Chondrocyte (in vitro differentiated cells): ENCODE results near the gene PIP5K1B. TPM values are rescaled to one million over a fixed set of nuclear protein-coding genes. Genes with fewer than 3 reads are reported as not detected.
A peak's percentile ranks its signal among the peaks of the same experiment; 100 is the strongest.

ENCODE experiments used
- DNase-seq: peaks from one replicate; pipeline ENCODE4 v3.0.0; 2021; ENCODE audit warnings: mixed read lengths, low spot score
- H3K27ac Mint-ChIP-seq: one replicate; pipeline ENCODE4 v1.8.0; 2021; ENCODE audit warnings: mild to moderate bottlenecking, moderate library complexity, mixed read lengths; ENCODE audit not compliant: unreplicated experiment
- H3K27me3 Mint-ChIP-seq: 2 replicates; pipeline ENCODE4 v1.8.0; 2021; ENCODE audit warnings: low read depth, mixed read lengths
- H3K36me3 Mint-ChIP-seq: 2 replicates; pipeline ENCODE4 v1.8.0; 2021; ENCODE audit warnings: low read depth, mixed read lengths
- H3K4me1 Mint-ChIP-seq: 2 replicates; pipeline ENCODE4 v1.8.0; 2021; ENCODE audit warnings: low read depth, mild to moderate bottlenecking, mixed read lengths
- H3K4me3 Mint-ChIP-seq: one replicate; pipeline ENCODE4 v1.8.0; 2021; ENCODE audit warnings: mild to moderate bottlenecking, moderate library complexity, mixed read lengths; ENCODE audit not compliant: unreplicated experiment
- H3K9me3 Mint-ChIP-seq: 2 replicates; pipeline ENCODE4 v1.8.0; 2021; ENCODE audit warnings: low read depth, mixed read lengths
- total RNA-seq: library from RNA; stranded (reverse); gene quantifications from 3 replicates; pipeline ENCODE4 v1.2.1, GENCODE V29; 2021
- TF ChIP-seq, protein P1 (sequence below): fragments of 200-600 bp; sonication (generic); IDR thresholded peaks from 2 replicates; pipeline ENCODE4 v1.5.0; 2021; ENCODE audit warnings: antibody characterized with exemption, mild to moderate bottlenecking, moderate library complexity

Gene PIP5K1B
- total RNA-seq, 1 donor from 2014 or later = not detected

DNA sequence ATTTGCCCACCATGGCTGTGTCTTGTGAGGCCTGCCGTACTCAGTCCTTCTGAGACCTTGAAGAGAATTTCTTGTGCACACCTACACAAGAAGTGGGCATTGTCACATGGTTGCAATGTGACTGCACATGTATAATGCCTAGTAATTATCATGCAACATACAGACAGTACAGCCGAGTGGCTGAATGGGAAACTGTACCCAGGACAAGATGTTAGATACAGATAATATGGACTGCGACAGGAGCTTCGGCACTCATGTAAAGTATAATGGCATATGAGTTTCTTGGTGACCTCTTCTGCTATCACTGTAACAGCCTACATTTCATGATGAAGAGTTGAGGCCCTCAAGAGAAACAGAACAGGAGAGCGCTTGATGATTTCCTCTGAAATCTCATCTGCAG is 313.7 kb downstream of the PIP5K1B start:
- Mint-ChIP-seq H3K4me1 (no peaks in the 10 kb centered on the region), H3K27ac (no peak overlapping the region)

DNA sequence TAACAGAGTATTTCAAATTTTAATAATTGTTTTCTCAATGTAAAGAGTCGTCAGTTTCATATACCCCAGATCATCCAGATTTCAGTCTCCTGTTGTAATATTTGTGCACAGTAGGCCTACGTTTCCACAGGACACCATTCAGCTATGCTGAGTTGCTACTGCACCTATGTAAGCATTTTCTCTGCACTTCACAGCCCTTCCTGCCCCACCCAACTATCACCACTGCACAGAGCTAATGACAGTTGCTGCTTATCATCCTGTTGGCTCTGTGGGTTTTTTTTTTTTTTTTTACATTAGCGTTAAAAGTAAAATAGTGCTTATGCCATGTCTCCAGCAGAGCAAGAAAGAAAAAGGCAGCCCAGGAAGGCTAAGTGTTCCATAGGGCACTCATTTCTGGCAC is 314.8 kb downstream of the PIP5K1B start:
- H3K36me3 Mint-ChIP-seq = peaks cover 2% of the 10 kb centered on the region
- H3K9me3 Mint-ChIP-seq = no peaks in the 10 kb centered on the region
- DNase-seq = no peak
- H3K27ac Mint-ChIP-seq = no peak overlapping the region
- TF ChIP-seq, protein P1, sequence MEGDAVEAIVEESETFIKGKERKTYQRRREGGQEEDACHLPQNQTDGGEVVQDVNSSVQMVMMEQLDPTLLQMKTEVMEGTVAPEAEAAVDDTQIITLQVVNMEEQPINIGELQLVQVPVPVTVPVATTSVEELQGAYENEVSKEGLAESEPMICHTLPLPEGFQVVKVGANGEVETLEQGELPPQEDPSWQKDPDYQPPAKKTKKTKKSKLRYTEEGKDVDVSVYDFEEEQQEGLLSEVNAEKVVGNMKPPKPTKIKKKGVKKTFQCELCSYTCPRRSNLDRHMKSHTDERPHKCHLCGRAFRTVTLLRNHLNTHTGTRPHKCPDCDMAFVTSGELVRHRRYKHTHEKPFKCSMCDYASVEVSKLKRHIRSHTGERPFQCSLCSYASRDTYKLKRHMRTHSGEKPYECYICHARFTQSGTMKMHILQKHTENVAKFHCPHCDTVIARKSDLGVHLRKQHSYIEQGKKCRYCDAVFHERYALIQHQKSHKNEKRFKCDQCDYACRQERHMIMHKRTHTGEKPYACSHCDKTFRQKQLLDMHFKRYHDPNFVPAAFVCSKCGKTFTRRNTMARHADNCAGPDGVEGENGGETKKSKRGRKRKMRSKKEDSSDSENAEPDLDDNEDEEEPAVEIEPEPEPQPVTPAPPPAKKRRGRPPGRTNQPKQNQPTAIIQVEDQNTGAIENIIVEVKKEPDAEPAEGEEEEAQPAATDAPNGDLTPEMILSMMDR = no peak
- H3K4me3 Mint-ChIP-seq = no peak overlapping the region
- H3K27me3 Mint-ChIP-seq = peaks cover 34% of the 10 kb centered on the region
- H3K4me1 Mint-ChIP-seq = no peaks in the 10 kb centered on the region

More for the DNA sequence above, 313.7 kb downstream of the PIP5K1B start:
- H3K27me3 Mint-ChIP-seq = peaks cover 31% of the 10 kb centered on the region
- no peaks in the 10 kb centered on the region for H3K9me3 Mint-ChIP-seq
- H3K36me3 Mint-ChIP-seq = peaks cover 2% of the 10 kb centered on the region
- no peak overlapping the region for H3K4me3 Mint-ChIP-seq
- TF ChIP-seq, protein P1 = no peak
- DNase-seq = no peak

DNA sequence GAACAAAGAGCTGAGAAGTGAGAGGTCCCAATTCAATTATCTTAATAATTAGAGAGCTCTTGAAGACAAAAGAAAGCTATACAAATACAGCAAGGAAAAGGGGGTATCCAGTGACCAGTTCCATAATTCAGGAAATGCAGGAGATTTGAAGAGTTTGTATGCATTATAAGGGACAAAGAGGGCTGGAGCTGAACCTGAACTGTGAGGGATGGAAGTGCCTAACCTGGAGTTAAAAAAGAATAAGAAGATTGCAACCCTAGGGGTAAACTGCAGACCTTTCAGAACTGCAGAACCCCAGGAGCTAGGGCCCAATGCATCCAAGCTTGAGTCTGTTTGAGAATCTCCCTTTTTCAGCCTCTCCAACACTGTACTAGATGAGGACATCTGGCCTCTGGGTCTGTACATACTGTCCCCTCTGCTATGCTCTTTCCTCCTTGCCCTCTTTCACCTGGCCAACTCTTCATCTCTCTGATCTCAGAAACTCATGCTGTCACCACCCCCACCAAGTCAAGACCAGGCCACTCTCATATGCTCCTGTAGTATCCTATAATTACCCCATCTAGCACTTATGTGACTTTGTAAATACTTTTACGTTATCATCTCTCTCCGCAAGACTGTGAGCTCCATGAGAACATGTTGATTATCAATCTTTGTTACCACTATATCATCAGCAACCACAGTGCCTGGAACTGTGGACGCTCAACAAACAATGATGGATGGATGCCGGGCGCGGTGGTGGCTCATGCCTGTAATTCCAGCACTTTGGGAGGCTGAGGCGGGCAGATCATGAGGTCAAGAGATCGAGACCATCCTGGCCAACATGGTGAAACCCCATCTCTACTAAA is 315.5 kb downstream of the PIP5K1B start:
- DNase-seq = no peak
- H3K4me1 Mint-ChIP-seq = no peaks in the 10 kb centered on the region
- H3K27me3 Mint-ChIP-seq = peaks cover 29% of the 10 kb centered on the region
- TF ChIP-seq, protein P1 = no peak
- H3K36me3 Mint-ChIP-seq = peaks cover 2% of the 10 kb centered on the region
- H3K4me3 Mint-ChIP-seq = no peak overlapping the region
- H3K9me3 Mint-ChIP-seq = no peaks in the 10 kb centered on the region
- no peak overlapping the region for H3K27ac Mint-ChIP-seq

DNA sequence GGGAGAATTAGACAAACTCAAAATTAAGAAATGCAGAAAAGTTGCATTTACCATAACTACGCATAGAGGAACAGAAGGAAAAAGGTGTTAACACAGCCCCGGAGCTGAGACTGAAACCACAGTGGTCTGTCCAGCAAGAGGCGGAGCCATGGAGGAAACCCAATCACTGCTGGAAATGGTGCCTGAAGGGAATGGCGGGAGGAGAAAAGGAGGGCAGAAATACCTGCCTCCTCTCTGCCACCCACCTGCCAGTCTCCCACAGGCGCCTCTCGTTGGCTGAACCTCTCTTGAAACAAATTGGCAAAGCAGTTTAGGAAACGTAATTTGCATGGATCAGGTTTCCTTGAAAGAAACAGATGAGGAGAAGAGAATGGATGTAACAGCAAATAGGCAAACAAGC is 318.6 kb downstream of the PIP5K1B start:
- H3K9me3 Mint-ChIP-seq = no peaks in the 10 kb centered on the region
- H3K4me3 Mint-ChIP-seq = no peak overlapping the region
- H3K27ac Mint-ChIP-seq = no peak overlapping the region
- no peaks in the 10 kb centered on the region for H3K4me1 Mint-ChIP-seq
- TF ChIP-seq, protein P1 = no peak
- peaks cover 26% of the 10 kb centered on the region for H3K27me3 Mint-ChIP-seq
- DNase-seq = no peak
- H3K36me3 Mint-ChIP-seq = peaks cover 2% of the 10 kb centered on the region

DNA sequence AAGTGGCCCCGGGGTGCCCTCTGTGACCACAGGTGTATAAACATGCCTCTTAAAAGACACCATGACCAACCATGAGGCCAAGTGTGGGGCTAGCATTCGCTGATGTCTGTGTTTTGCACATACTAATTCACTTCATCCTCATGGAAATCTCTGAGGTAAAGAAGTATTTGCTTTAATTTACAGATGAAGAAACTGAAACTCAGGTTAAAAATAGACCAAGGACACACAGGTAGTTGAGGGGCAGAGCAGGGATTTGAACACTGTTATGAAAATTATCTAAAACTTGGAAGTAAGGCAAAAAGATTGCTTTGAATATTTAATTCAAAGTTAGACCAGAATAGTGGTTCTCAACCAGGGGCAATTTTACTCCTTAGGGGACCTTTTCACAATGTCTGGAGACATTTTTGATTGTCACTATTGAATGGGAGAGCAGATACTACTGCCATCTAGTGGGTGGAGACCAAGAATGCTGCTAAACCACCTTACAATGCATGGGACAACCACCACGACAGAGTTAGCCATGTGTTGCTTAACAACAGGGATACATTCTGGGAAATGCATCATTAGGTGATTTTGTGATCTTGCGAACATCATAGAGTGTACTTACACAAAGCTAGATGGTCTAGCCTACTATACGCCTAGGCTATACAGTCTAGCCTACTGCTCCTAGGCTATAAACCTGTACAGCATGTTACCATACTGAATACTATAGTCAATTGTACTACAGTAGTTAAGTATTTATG is 322.5 kb downstream of the PIP5K1B start:
- H3K4me3 Mint-ChIP-seq = no peak overlapping the region
- no peak for DNase-seq
- H3K27me3 Mint-ChIP-seq = peaks cover 19% of the 10 kb centered on the region
- H3K9me3 Mint-ChIP-seq = peaks cover 10% of the 10 kb centered on the region
- TF ChIP-seq, protein P1 = peak; percentile 87
- H3K27ac Mint-ChIP-seq = no peak overlapping the region
- H3K36me3 Mint-ChIP-seq = no peaks in the 10 kb centered on the region
- H3K4me1 Mint-ChIP-seq = no peaks in the 10 kb centered on the region
